Brain microvascular endothelial cell (primary cell): Measurements from ENCODE around the gene KCNIP4.

Experiments used
- DNase-seq: peaks from one replicate; pipeline ENCODE4 v3.0.0-alpha.2; 2020
- H3K27ac ChIP-seq: fragments of 250-450 bp; sonication (Bioruptor Pico); 2 replicates; pipeline ENCODE4 v1.5.1; 2020; ENCODE audit warnings: mild to moderate bottlenecking, moderate library complexity
- H3K27me3 ChIP-seq: fragments of 250-450 bp; sonication (Bioruptor Pico); replicated peaks from 2 replicates; pipeline ENCODE4 v1.5.1; 2020; ENCODE audit warnings: mild to moderate bottlenecking
- H3K36me3 ChIP-seq: fragments of 250-450 bp; sonication (Bioruptor Pico); replicated peaks from 2 replicates; pipeline ENCODE4 v1.5.1; 2020; ENCODE audit warnings: mild to moderate bottlenecking
- H3K4me3 ChIP-seq: 2 replicates; pipeline ENCODE4 v1.5.1; 2011; ENCODE audit warnings: low read depth, mild to moderate bottlenecking, control low read depth, low read length, moderate library complexity
- in situ Hi-C: cut with HindIII; loops from 2 replicates; pipeline ENCODE4 v1.10.0; 2017; ENCODE audit warnings: low sequenced_read_pairs, low pct_ligation_motif_present
- TF ChIP-seq, protein P1 (sequence below): IDR thresholded peaks from 2 replicates; pipeline ENCODE4 v1.5.1; 2011; ENCODE audit warnings: low read depth, mild to moderate bottlenecking, moderate library complexity, low read length, control low read depth, inconsistent platforms; ENCODE audit errors: missing control alignments

KCNIP4 gene

GRCh38 chr4:21097026-21097425, 851.5 kb downstream of the KCNIP4 start:
- no peak overlapping the region for H3K27ac ChIP-seq
- no peaks in the 10 kb centered on the region for H3K27me3 ChIP-seq
- DNase-seq = no peak
- no peaks in the 10 kb centered on the region for H3K36me3 ChIP-seq
- no peak overlapping the region for H3K4me3 ChIP-seq
- TF ChIP-seq, protein P1, sequence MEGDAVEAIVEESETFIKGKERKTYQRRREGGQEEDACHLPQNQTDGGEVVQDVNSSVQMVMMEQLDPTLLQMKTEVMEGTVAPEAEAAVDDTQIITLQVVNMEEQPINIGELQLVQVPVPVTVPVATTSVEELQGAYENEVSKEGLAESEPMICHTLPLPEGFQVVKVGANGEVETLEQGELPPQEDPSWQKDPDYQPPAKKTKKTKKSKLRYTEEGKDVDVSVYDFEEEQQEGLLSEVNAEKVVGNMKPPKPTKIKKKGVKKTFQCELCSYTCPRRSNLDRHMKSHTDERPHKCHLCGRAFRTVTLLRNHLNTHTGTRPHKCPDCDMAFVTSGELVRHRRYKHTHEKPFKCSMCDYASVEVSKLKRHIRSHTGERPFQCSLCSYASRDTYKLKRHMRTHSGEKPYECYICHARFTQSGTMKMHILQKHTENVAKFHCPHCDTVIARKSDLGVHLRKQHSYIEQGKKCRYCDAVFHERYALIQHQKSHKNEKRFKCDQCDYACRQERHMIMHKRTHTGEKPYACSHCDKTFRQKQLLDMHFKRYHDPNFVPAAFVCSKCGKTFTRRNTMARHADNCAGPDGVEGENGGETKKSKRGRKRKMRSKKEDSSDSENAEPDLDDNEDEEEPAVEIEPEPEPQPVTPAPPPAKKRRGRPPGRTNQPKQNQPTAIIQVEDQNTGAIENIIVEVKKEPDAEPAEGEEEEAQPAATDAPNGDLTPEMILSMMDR = no peak
- in situ Hi-C loops = no loop called here

- H3K27ac ChIP-seq = no peak overlapping the region
- H3K4me3 ChIP-seq = no peak overlapping the region
- no peaks in the 10 kb centered on the region for H3K27me3 ChIP-seq
- no peaks in the 10 kb centered on the region for H3K36me3 ChIP-seq
- TF ChIP-seq, protein P1 = no peak
- DNase-seq = no peak
- in situ Hi-C loops = no loop called here
Observed at GRCh38 chr4:21092531-21092930, 856.0 kb downstream of the KCNIP4 start.

DNA sequence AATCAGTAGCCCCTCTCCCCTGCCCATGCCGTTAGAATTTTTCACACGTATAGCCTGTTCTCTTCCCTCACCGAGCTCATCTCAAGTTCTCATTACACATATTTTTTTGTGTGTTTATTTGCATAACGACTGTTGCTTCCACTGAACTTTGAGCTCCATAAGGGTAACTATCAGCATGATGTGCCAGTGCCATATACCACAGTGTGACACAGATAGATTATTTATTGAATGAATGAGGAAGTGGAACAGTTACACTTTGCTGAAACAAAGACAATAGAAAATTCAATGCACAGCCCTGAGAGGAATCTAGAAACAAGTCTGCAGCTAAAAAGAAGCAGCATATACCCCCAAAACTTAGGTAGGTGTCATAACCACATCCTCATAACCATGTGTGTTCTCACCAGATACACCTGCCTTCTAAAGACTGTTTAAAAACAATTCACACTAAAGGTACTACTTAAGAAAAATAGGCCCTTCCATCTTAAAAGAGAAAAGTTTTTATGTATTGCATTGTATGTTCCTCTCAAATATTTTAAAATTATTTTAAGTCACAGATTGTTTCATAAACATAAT, 858.4 kb downstream of the KCNIP4 start:
- H3K4me3 ChIP-seq = no peak overlapping the region
- TF ChIP-seq, protein P1 = no peak

DNA sequence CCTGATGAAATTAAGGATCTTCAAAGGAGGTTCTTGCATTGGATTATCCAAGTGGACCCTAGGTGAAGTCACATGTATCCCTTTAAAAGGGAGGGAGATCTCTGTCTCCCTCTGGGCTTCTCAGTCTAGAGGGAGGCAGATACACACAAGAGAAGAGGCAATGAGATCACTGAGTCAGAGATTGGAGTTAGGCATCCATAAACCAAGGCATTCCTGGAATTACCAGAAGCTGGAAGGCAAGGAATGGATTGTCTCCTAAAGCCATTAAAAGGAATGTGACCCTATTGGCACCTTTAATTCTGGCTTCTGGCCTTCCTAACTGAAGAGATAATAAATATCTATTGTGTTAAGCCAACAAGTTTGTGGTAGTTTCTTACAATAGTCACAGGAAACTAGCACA, 865.2 kb downstream of the KCNIP4 start:
- in situ Hi-C loops = no loop called here
- H3K27ac ChIP-seq = no peak overlapping the region
- H3K36me3 ChIP-seq = no peaks in the 10 kb centered on the region
- TF ChIP-seq, protein P1 = no peak
- H3K4me3 ChIP-seq = no peak overlapping the region
- no peaks in the 10 kb centered on the region for H3K27me3 ChIP-seq
- DNase-seq = no peak

More for the DNA sequence above, 858.4 kb downstream of the KCNIP4 start:
- DNase-seq = no peak
- Histone ChIP-seq H3K27ac (no peak overlapping the region), H3K36me3 (no peaks in the 10 kb centered on the region), H3K27me3 (no peaks in the 10 kb centered on the region)
- in situ Hi-C loops = no loop called here

DNA sequence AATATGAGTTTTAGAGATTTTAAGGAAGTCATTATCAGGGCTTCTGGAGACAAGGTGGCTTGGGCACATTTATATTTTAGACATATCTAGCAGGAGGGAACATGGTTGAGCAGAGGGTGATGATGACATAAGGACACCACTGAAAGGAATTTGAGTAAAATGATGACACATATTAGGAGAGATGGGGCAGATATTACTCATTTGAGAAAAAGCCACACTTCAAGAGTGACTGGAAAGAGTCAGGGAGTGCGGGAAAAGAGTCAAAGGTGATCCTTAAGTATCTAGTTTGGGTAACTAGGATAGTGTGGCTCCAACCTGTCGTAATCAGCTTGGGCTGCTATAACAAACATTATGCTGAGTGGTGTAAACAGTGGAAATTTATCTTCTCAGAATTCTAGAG, 870.6 kb downstream of the KCNIP4 start:
- in situ Hi-C loops = no loop called here
- no peak for DNase-seq
- H3K4me3 ChIP-seq = no peak overlapping the region
- TF ChIP-seq, protein P1 = no peak
- no peak overlapping the region for H3K27ac ChIP-seq
- H3K27me3 ChIP-seq = no peaks in the 10 kb centered on the region
- H3K36me3 ChIP-seq = no peaks in the 10 kb centered on the region

GRCh38 chr4:21067351-21067750, 881.2 kb downstream of the KCNIP4 start:
- Histone ChIP-seq H3K36me3 (no peaks in the 10 kb centered on the region), H3K27ac (no peak overlapping the region), H3K4me3 (no peak overlapping the region), H3K27me3 (no peaks in the 10 kb centered on the region)
- DNase-seq = no peak
- in situ Hi-C loops = no loop called here
- TF ChIP-seq, protein P1 = no peak
